WTC11 (cell line): ENCODE results near the gene WWOX. TPM values are rescaled to one million over a fixed set of nuclear protein-coding genes. Genes with fewer than 3 reads are reported as not detected.

Experiments
- ATAC-seq: fragments of 200-7000 bp; cut with Tn5 transposase; 2 replicates; pipeline ENCODE4 v1.10.0; 2021; ENCODE audit warnings: mild to moderate bottlenecking, moderate library complexity
- CTCF ChIA-PET: fragments of 300-600 bp; sonication (Branson Sonifier 250); formaldehyde crosslinking; loops from one replicate; lab custom pipeline; 2021; ENCODE audit warnings: antibody characterized with exemption; lab: Charles Lee
- POLR2A ChIA-PET: fragments of 350-600 bp; sonication (Branson Sonifier 250); formaldehyde crosslinking; loops from one replicate; lab custom pipeline; 2021; ENCODE audit warnings: antibody characterized with exemption; lab: Charles Lee
- DNase-seq: peaks from one replicate; pipeline ENCODE4 v3.0.0; 2021; ENCODE audit warnings: low spot score
- H3K27ac Mint-ChIP-seq: 2 replicates; pipeline ENCODE4 v1.8.0; 2021; ENCODE audit warnings: mixed read lengths
- H3K27me3 Mint-ChIP-seq: 2 replicates; pipeline ENCODE4 v1.8.0; 2021; ENCODE audit warnings: low read depth, mild to moderate bottlenecking, moderate library complexity, mixed read lengths
- H3K36me3 Mint-ChIP-seq: 2 replicates; pipeline ENCODE4 v1.8.0; 2021; ENCODE audit warnings: mixed read lengths
- H3K4me1 Mint-ChIP-seq: 2 replicates; pipeline ENCODE4 v1.8.0; 2022; ENCODE audit warnings: mixed read lengths
- H3K4me3 Mint-ChIP-seq: 2 replicates; pipeline ENCODE4 v1.8.0; 2021; ENCODE audit warnings: mild to moderate bottlenecking, moderate library complexity, mixed read lengths
- H3K9me3 Mint-ChIP-seq: 2 replicates; pipeline ENCODE4 v1.8.0; 2021; ENCODE audit warnings: mixed read lengths
- CREB1 ChIP-seq: sonication (generic); formaldehyde crosslinking; IDR thresholded peaks from 2 replicates; pipeline ENCODE4 v1.8.0; 2023; ENCODE audit warnings: mild to moderate bottlenecking, missing genetic modification reagents
- E2F1 ChIP-seq: sonication (generic); formaldehyde crosslinking; IDR thresholded peaks from 2 replicates; pipeline ENCODE4 v1.8.0; 2022; ENCODE audit warnings: mild to moderate bottlenecking, missing genetic modification reagents
- E2F5 ChIP-seq: sonication (generic); formaldehyde crosslinking; IDR thresholded peaks from 2 replicates; pipeline ENCODE4 v1.8.1; 2022; ENCODE audit warnings: mild to moderate bottlenecking, moderate library complexity, missing genetic modification reagents
- EMX1 ChIP-seq: fragments of 250-450 bp; sonication (Bioruptor Pico); IDR thresholded peaks from 2 replicates; pipeline ENCODE4 v1.8.0; 2021; ENCODE audit warnings: mild to moderate bottlenecking
- ERG ChIP-seq: fragments of 250-450 bp; sonication (Bioruptor Pico); IDR thresholded peaks from 2 replicates; pipeline ENCODE4 v1.8.0; 2021; ENCODE audit warnings: mild to moderate bottlenecking
- ETV6 ChIP-seq: sonication (generic); formaldehyde crosslinking; IDR thresholded peaks from 2 replicates; pipeline ENCODE4 v1.8.1; 2022; ENCODE audit warnings: mild to moderate bottlenecking, missing genetic modification reagents
- FOXP4 ChIP-seq: sonication (generic); formaldehyde crosslinking; IDR thresholded peaks from 2 replicates; pipeline ENCODE4 v1.8.0; 2022; ENCODE audit warnings: mild to moderate bottlenecking, missing genetic modification reagents
- IRF1 ChIP-seq: sonication (generic); formaldehyde crosslinking; IDR thresholded peaks from 2 replicates; pipeline ENCODE4 v1.8.0; 2023; ENCODE audit warnings: missing genetic modification reagents
- MYBL2 ChIP-seq: sonication (generic); formaldehyde crosslinking; IDR thresholded peaks from 2 replicates; pipeline ENCODE4 v1.8.1; 2023; ENCODE audit warnings: mild to moderate bottlenecking, moderate library complexity, missing genetic modification reagents
- NFATC4 ChIP-seq: fragments of 250-450 bp; sonication (Bioruptor Pico); IDR thresholded peaks from 2 replicates; pipeline ENCODE4 v1.9.0; 2021; ENCODE audit warnings: mild to moderate bottlenecking
- NFE2L1 ChIP-seq: sonication (generic); formaldehyde crosslinking; IDR thresholded peaks from 2 replicates; pipeline ENCODE4 v1.8.1; 2023; ENCODE audit warnings: missing genetic modification reagents
- NR3C1 ChIP-seq: sonication (generic); formaldehyde crosslinking; conservative IDR thresholded peaks from 2 replicates; pipeline ENCODE4 v1.8.1; 2023; ENCODE audit warnings: low read depth, mild to moderate bottlenecking, missing genetic modification reagents
- TEAD1 ChIP-seq: sonication (generic); formaldehyde crosslinking; IDR thresholded peaks from 2 replicates; pipeline ENCODE4 v1.8.0; 2022; ENCODE audit warnings: mild to moderate bottlenecking, missing genetic modification reagents
- TP53 ChIP-seq: sonication (generic); formaldehyde crosslinking; IDR thresholded peaks from 2 replicates; pipeline ENCODE4 v1.8.1; 2023; ENCODE audit warnings: mild to moderate bottlenecking, missing genetic modification reagents
- ZNF263 ChIP-seq: sonication (generic); formaldehyde crosslinking; IDR thresholded peaks from 2 replicates; pipeline ENCODE4 v1.8.1; 2022; ENCODE audit warnings: low read depth, mild to moderate bottlenecking, moderate library complexity, missing genetic modification reagents
- ZNF281 ChIP-seq: sonication (generic); formaldehyde crosslinking; IDR thresholded peaks from 2 replicates; pipeline ENCODE4 v1.8.0; 2023; ENCODE audit warnings: mild to moderate bottlenecking, missing genetic modification reagents
- ZNF423 ChIP-seq: fragments of 250-450 bp; sonication (Bioruptor Pico); IDR thresholded peaks from 2 replicates; pipeline ENCODE4 v2.1.2; 2022; ENCODE audit warnings: mild to moderate bottlenecking, moderate library complexity
- ZNF671 ChIP-seq: fragments of 250-450 bp; sonication (Bioruptor Pico); IDR thresholded peaks from 2 replicates; pipeline ENCODE4 v1.8.0; 2021; ENCODE audit warnings: mild to moderate bottlenecking
- total RNA-seq: library from RNA; stranded (reverse); gene quantifications from 3 replicates; pipeline ENCODE4 v1.2.3, GENCODE V29; 2021

Gene WWOX
- total RNA-seq, 1 experiment from 2014 or later = 15.7 TPM

GRCh38 chr16:78277321-78278055 lies 178.0 kb downstream of the WWOX start:
- H3K36me3 Mint-ChIP-seq = peaks cover 5% of the 10 kb centered on the region; the same call in 1 of the 2 replicates
- CTCF ChIA-PET = interaction anchor here (0.6 to 2.4 kb wide), 2 partner anchors 201 to 235 kb away, joined by 3 to 5 read pairs; no protein-coding TSS in a partner anchor
- no peaks in the 10 kb centered on the region for H3K27me3 Mint-ChIP-seq
- DNase-seq = peak; percentile 31
- H3K4me3 Mint-ChIP-seq = no peak overlapping the region
- no peak for TF ChIP-seq E2F1
- no peak for TF ChIP-seq E2F5 (CRISPR knock-in tag)
- no peak for TF ChIP-seq ZNF263
- TF ChIP-seq NFATC4 (CRISPR knock-in tag) = no peak
- TF ChIP-seq, all 79 proteins: peak for 0
- peak; percentile 49 for ATAC-seq
- POLR2A ChIA-PET = interaction anchor here (0.6 kb wide), 1 partner anchor 12 kb away, joined by 5 read pairs; no protein-coding TSS in a partner anchor
- no peak overlapping the region for H3K27ac Mint-ChIP-seq
- H3K4me1 Mint-ChIP-seq = peaks cover 31% of the 10 kb centered on the region
- H3K9me3 Mint-ChIP-seq = peaks cover 16% of the 10 kb centered on the region

- H3K27ac Mint-ChIP-seq = no peak overlapping the region
- peaks cover 5% of the 10 kb centered on the region; the same call in 1 of the 2 replicates for H3K36me3 Mint-ChIP-seq
- ChIA-PET POLR2A (no interaction called here), CTCF (interaction anchor here (2.4 kb wide), 1 partner anchor 200 kb away, joined by 5 read pairs; no protein-coding TSS in a partner anchor)
- TF ChIP-seq TEAD1 (no peak), EMX1 (CRISPR knock-in tag) (no peak), ZNF671 (CRISPR knock-in tag) (no peak), IRF1 (CRISPR knock-in tag) (no peak), FOXP4 (CRISPR knock-in tag) (no peak), ETV6 (CRISPR knock-in tag) (no peak), MYBL2 (CRISPR knock-in tag) (no peak), NR3C1 (no peak), TP53 (CRISPR knock-in tag) (no peak), NFATC4 (CRISPR knock-in tag) (no peak), ZNF281 (CRISPR knock-in tag) (no peak), ERG (CRISPR knock-in tag) (no peak), NFE2L1 (CRISPR knock-in tag) (no peak), CREB1 (CRISPR knock-in tag) (no peak), ZNF423 (CRISPR knock-in tag) (no peak)
- H3K4me1 Mint-ChIP-seq = peaks cover 31% of the 10 kb centered on the region
- H3K9me3 Mint-ChIP-seq = peaks cover 13% of the 10 kb centered on the region
- H3K27me3 Mint-ChIP-seq = no peaks in the 10 kb centered on the region
- no peak overlapping the region for H3K4me3 Mint-ChIP-seq
- DNase-seq (no peak), ATAC-seq (no peak)
Measured at GRCh38 chr16:78278056-78278450, 178.6 kb downstream of the WWOX start.
